BE2C (cell line): ENCODE data around the gene EYA2.

Source experiments
- DNase-seq: peaks from one replicate; pipeline ENCODE4 v3.0.0-alpha.2; 2020
- H3K27me3 ChIP-seq: fragments of 250-450 bp; sonication (Bioruptor Pico); 2 replicates; pipeline ENCODE4 v1.5.1; 2020; ENCODE audit warnings: mild to moderate bottlenecking
- H3K36me3 ChIP-seq: fragments of 250-450 bp; sonication (Bioruptor Pico); 2 replicates; pipeline ENCODE4 v1.5.1; 2020; ENCODE audit warnings: mild to moderate bottlenecking
- H3K4me1 ChIP-seq: fragments of 250-450 bp; sonication (Bioruptor Pico); 2 replicates; pipeline ENCODE4 v1.5.1; 2020
- H3K4me3 ChIP-seq: 2 replicates; pipeline ENCODE4 v1.5.1; 2011; ENCODE audit warnings: low read depth, low read length
- H3K9me3 ChIP-seq: fragments of 250-450 bp; sonication (Bioruptor Pico); 2 replicates; pipeline ENCODE4 v1.5.1; 2020
- TF ChIP-seq, protein P1 (sequence below): IDR thresholded peaks from 2 replicates; pipeline ENCODE4 v1.5.1; 2012; ENCODE audit warnings: mild to moderate bottlenecking, low read depth, low read length

Gene EYA2

DNA sequence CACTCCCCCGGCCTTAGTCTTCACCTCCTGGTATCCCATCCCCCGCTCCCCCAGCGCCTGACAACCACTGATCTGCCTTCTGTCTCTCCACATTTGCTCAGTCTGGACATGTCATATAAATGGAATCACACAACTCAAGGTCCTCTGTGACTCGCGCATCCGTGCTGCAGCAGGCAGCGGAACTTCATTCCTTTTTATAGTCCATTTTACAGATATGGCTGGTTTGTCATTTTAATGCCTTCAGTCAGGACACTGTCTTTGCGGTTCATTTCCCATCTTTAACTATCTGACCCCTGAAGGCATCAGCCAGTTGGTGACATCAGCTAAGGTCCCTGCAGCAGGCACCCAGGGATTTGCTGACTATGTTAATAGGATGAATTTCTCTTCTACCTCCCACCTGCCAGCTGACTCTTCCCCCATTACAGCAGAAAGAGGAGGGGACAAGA, 336.2 kb downstream of the EYA2 start:
- Histone ChIP-seq H3K9me3 (no peaks in the 10 kb centered on the region), H3K4me1 (no peaks in the 10 kb centered on the region), H3K36me3 (peaks cover 84% of the 10 kb centered on the region), H3K4me3 (no peak overlapping the region), H3K27me3 (no peaks in the 10 kb centered on the region)
- TF ChIP-seq, protein P1, sequence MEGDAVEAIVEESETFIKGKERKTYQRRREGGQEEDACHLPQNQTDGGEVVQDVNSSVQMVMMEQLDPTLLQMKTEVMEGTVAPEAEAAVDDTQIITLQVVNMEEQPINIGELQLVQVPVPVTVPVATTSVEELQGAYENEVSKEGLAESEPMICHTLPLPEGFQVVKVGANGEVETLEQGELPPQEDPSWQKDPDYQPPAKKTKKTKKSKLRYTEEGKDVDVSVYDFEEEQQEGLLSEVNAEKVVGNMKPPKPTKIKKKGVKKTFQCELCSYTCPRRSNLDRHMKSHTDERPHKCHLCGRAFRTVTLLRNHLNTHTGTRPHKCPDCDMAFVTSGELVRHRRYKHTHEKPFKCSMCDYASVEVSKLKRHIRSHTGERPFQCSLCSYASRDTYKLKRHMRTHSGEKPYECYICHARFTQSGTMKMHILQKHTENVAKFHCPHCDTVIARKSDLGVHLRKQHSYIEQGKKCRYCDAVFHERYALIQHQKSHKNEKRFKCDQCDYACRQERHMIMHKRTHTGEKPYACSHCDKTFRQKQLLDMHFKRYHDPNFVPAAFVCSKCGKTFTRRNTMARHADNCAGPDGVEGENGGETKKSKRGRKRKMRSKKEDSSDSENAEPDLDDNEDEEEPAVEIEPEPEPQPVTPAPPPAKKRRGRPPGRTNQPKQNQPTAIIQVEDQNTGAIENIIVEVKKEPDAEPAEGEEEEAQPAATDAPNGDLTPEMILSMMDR, result no peak
- no peak for DNase-seq

DNA sequence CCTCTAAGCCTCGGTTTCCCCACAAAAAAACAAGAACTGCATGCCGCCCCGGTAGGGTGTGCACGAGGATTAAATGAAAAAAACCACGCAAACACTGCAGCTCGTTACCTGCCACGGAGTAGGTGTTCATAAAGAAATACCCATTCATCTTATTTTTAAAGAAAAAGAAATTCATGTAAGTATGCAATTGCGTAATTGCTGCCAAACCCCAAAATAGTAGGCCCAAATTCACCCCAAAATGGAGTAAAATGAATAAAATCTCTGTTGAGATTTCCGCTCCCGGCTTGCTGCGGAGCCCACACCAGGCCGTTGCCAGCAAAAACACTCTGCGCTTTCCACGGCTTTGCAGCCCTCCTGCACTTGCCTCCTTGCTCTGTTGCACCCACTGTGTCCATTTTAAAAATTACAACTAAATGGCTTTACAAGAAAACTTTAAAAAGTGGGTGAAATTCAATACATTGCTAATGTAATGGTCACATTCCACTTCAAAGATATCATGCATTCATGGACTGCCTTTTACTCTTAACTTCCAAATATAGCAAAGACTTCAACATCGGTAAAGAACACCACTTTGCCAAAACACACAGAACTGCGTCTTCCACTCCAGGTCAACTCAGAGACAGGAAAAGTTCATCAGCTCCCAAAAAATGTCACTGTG, 336.9 kb downstream of the EYA2 start:
- Histone ChIP-seq H3K27me3 (no peaks in the 10 kb centered on the region), H3K9me3 (no peaks in the 10 kb centered on the region), H3K4me1 (no peaks in the 10 kb centered on the region), H3K36me3 (peaks cover 86% of the 10 kb centered on the region), H3K4me3 (no peak overlapping the region)
- TF ChIP-seq, protein P1, result no peak
- DNase-seq, result no peak

DNA sequence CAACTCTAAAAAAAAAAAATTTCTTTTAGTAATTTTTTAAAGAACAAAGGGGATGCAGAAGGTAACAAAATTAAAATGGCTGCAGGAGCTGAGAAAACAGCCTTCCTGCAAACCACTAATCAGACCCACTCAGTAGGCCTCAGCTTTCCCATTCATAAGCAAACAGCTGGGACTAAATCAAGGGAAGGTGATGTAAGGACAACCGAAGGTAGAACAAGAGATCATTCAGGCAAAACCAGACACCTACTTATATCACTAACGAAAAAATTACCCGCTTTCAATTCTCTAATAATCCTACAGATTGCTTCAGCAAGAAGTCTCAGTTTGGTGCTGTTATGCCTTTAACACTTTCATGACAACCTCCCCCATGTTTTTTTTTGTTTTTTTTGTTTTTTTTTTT, 337.9 kb downstream of the EYA2 start:
- DNase-seq, result no peak
- Histone ChIP-seq H3K36me3 (peaks cover 85% of the 10 kb centered on the region), H3K9me3 (no peaks in the 10 kb centered on the region), H3K27me3 (no peaks in the 10 kb centered on the region), H3K4me3 (no peak overlapping the region), H3K4me1 (no peaks in the 10 kb centered on the region)
- TF ChIP-seq, protein P1, result no peak

DNA sequence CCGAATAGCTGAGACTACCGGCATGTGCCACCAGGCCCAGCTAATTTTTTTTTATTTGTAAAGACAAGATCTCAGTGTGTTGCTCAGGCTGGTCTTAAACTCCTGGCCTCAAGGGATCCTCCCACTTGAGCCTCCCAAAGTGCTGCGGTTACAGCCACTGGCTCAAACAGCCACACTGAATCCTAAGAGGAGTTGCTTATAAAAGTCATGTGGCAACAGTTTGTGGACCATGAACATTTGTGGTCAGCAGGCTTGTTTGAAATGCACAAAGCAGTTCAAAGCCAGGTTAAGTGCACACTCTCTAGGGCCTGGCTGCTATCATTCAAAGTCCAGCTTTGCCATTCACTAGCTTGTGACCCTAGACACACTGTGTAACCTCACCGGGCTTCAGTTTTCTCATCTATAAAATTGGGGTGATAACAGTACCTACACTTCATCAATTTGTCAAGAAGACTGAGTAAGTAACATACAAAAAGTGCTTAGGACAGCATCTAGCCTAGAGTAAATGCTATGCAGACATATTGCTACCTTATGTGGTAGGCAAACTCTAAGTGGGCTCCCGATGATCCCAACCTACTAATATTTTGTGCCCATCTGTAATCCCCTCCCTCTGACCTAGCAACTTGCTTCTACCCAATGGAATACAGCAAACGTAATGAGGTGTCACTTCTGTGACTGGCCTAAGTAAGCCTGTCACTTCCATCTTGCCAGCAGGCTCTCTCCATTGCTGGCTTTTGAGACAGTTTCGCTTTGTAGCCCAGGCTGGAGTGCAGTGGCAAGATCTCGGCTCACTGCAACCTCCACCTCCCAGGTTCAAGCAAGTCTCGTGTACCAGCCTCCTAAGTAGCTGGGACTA, 338.9 kb downstream of the EYA2 start:
- H3K4me3 ChIP-seq, result no peak overlapping the region
- DNase-seq, result no peak
- peaks cover 86% of the 10 kb centered on the region for H3K36me3 ChIP-seq
- TF ChIP-seq, protein P1, result no peak
- no peaks in the 10 kb centered on the region for H3K27me3 ChIP-seq
- no peaks in the 10 kb centered on the region for H3K4me1 ChIP-seq
- no peaks in the 10 kb centered on the region for H3K9me3 ChIP-seq

DNA sequence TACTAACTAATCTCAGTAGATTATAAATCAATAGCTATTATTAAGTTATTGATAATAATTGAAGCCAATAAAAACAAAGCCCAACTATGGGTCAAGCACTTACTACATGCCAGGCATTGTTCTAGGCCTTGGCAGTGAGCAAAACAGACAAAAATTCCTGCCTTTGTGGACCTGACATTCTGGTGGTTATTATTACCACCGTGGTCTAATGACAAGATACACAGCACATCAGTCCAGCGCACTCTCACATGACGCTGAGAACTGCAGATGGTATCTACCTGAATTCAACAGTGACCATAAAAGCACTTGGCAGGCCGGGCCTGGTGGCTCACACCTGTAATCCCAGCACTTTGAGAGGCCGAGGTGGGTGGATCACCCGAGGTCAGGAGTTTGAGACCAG, 340.5 kb downstream of the EYA2 start:
- DNase-seq, result no peak
- Histone ChIP-seq H3K9me3 (no peaks in the 10 kb centered on the region), H3K27me3 (no peaks in the 10 kb centered on the region), H3K4me3 (no peak overlapping the region), H3K36me3 (peaks cover 88% of the 10 kb centered on the region), H3K4me1 (no peaks in the 10 kb centered on the region)
- TF ChIP-seq, protein P1, result no peak
